Naive B cell (primary cell): ENCODE measurements around the gene HMX1. TPM values are rescaled to one million over a fixed set of nuclear protein-coding genes. Genes with fewer than 3 reads are reported as not detected.
A peak's percentile ranks its signal among the peaks of the same experiment; 100 is the strongest.

Experiments used
- ATAC-seq, 2 donors: fragments of 150-1000 bp; cut with Tn5 transposase; 2 replicates each; pipeline ENCODE4 v1.10.0; 2021; ENCODE audit warnings: low read depth in 2 of 2, mild to moderate bottlenecking in 2 of 2, moderate library complexity in 2 of 2
- DNase-seq: peaks from one replicate; pipeline ENCODE4 v3.0.0; 2022
- H3K27ac Mint-ChIP-seq, 6 donors: one replicate each; pipeline ENCODE4 v1.8.0; 2020 to 2022; ENCODE audit warnings: mild to moderate bottlenecking in 6 of 6, mixed read lengths in 6 of 6, moderate library complexity in 5 of 6, inconsistent platforms in 2 of 6
- H3K27me3 Mint-ChIP-seq, 3 donors: one replicate each; pipeline ENCODE4 v1.8.0; 2021 to 2022; ENCODE audit warnings: mixed read lengths in 3 of 3, mild to moderate bottlenecking in 1 of 3
- H3K36me3 Mint-ChIP-seq, 2 donors: one replicate each; pipeline ENCODE4 v1.8.0; 2020 to 2022; ENCODE audit warnings: mixed read lengths in 2 of 2, inconsistent platforms in 1 of 2, mild to moderate bottlenecking in 1 of 2
- H3K4me1 Mint-ChIP-seq, 3 donors: one replicate each; pipeline ENCODE4 v1.8.0; 2020 to 2022; ENCODE audit warnings: mixed read lengths in 3 of 3, inconsistent platforms in 1 of 3, mild to moderate bottlenecking in 1 of 3, moderate library complexity in 1 of 3
- H3K4me3 Mint-ChIP-seq, 8 donors: one replicate each; pipeline ENCODE4 v1.8.0; 2020 to 2022; ENCODE audit warnings: mild to moderate bottlenecking in 8 of 8, mixed read lengths in 8 of 8, moderate library complexity in 8 of 8, inconsistent platforms in 2 of 8
- H3K9me3 Mint-ChIP-seq, 7 donors: one replicate each; pipeline ENCODE4 v1.8.0; 2020 to 2022; ENCODE audit warnings: mixed read lengths in 7 of 7, mild to moderate bottlenecking in 5 of 7, inconsistent platforms in 2 of 7, moderate library complexity in 1 of 7
- polyA plus RNA-seq, 6 donors: library from polyadenylated mRNA; unstranded; fragments of 300-500 nt; fragmentation: Illumina TruSeq; gene quantifications; one replicate each; pipeline ENCODE4 v1.2.3, GENCODE V29; 2021; ENCODE audit warnings: low read depth in 6 of 6

Gene HMX1
- polyA plus RNA-seq, 6 donors from 2014 or later: not detected

GRCh38 chr4:8866828-8867623, 4.6 kb downstream of the HMX1 start:
- ATAC-seq (no peak), DNase-seq (no peak)
- H3K36me3 Mint-ChIP-seq: peaks cover 0 to 8% of the 10 kb centered on the region in 2 donors
- peaks cover 7 to 15% (median 7%) of the 10 kb centered on the region in 3 donors for H3K4me1 Mint-ChIP-seq
- H3K4me3 Mint-ChIP-seq: peak overlapping the region in 1 of 8 donors; percentile 78
- peaks cover 0 to 6% (median 0%) of the 10 kb centered on the region in 7 donors for H3K9me3 Mint-ChIP-seq
- peak overlapping the region in 1 of 6 donors; percentile 81 for H3K27ac Mint-ChIP-seq
- peaks cover 26 to 76% (median 70%) of the 10 kb centered on the region in 3 donors for H3K27me3 Mint-ChIP-seq

GRCh38 chr4:8866421-8866820, 5.2 kb downstream of the HMX1 start:
- Mint-ChIP-seq H3K4me1 (peaks cover 7 to 14% (median 7%) of the 10 kb centered on the region in 3 donors), H3K4me3 (no peak overlapping the region), H3K27ac (no peak overlapping the region), H3K27me3 (peaks cover 25 to 77% (median 70%) of the 10 kb centered on the region in 3 donors), H3K9me3 (peaks cover 0 to 6% (median 0%) of the 10 kb centered on the region in 7 donors), H3K36me3 (peaks cover 0 to 8% of the 10 kb centered on the region in 2 donors)
- DNase-seq (no peak), ATAC-seq (no peak)

GRCh38 chr4:8865681-8866310, 5.8 kb downstream of the HMX1 start:
- Mint-ChIP-seq H3K4me3 (no peak overlapping the region), H3K36me3 (peaks cover 0 to 8% of the 10 kb centered on the region in 2 donors), H3K9me3 (peaks cover 0 to 6% (median 0%) of the 10 kb centered on the region in 7 donors), H3K27ac (no peak overlapping the region), H3K27me3 (peaks cover 25 to 78% (median 67%) of the 10 kb centered on the region in 3 donors), H3K4me1 (peaks cover 7 to 14% (median 7%) of the 10 kb centered on the region in 3 donors)
- DNase-seq (no peak), ATAC-seq (no peak)

- Mint-ChIP-seq H3K9me3 (peaks cover 0 to 6% (median 0%) of the 10 kb centered on the region in 7 donors), H3K4me3 (peak overlapping the region in 1 of 8 donors; percentile 9), H3K4me1 (peaks cover 3 to 14% (median 7%) of the 10 kb centered on the region in 3 donors), H3K36me3 (peaks cover 0 to 4% of the 10 kb centered on the region in 2 donors), H3K27me3 (peaks cover 25 to 75% (median 61%) of the 10 kb centered on the region in 3 donors), H3K27ac (no peak overlapping the region)
- no peak for ATAC-seq
- DNase-seq: no peak
These were observed 6.5 kb downstream of the HMX1 start for GRCh38 chr4:8864912-8865680.

GRCh38 chr4:8863686-8864682, 7.7 kb downstream of the HMX1 start:
- Mint-ChIP-seq H3K27me3 (peaks cover 25 to 75% (median 59%) of the 10 kb centered on the region in 3 donors), H3K4me1 (peaks cover 3 to 14% (median 6%) of the 10 kb centered on the region in 3 donors), H3K9me3 (peaks cover 0 to 4% (median 0%) of the 10 kb centered on the region in 7 donors), H3K4me3 (peak overlapping the region in 1 of 8 donors; percentile 53), H3K36me3 (no peaks in the 10 kb centered on the region), H3K27ac (no peak overlapping the region)
- DNase-seq: no peak
- ATAC-seq: no peak

- H3K4me3 Mint-ChIP-seq: peak overlapping the region in 1 of 8 donors; percentile 47
- peaks cover 3 to 12% (median 3%) of the 10 kb centered on the region in 3 donors for H3K4me1 Mint-ChIP-seq
- ATAC-seq (no peak), DNase-seq (no peak)
- H3K27ac Mint-ChIP-seq: no peak overlapping the region
- no peaks in the 10 kb centered on the region for H3K36me3 Mint-ChIP-seq
- peaks cover 0 to 4% (median 0%) of the 10 kb centered on the region in 7 donors for H3K9me3 Mint-ChIP-seq
- H3K27me3 Mint-ChIP-seq: peaks cover 20 to 72% (median 51%) of the 10 kb centered on the region in 3 donors
These were observed 8.6 kb downstream of the HMX1 start for GRCh38 chr4:8862800-8863685.

- H3K4me1 Mint-ChIP-seq: peaks cover 3 to 12% (median 5%) of the 10 kb centered on the region in 3 donors
- peak overlapping the region in 1 of 8 donors; percentile 47 for H3K4me3 Mint-ChIP-seq
- ATAC-seq (no peak), DNase-seq (no peak)
- H3K36me3 Mint-ChIP-seq: no peaks in the 10 kb centered on the region
- H3K27me3 Mint-ChIP-seq: peaks cover 20 to 75% (median 55%) of the 10 kb centered on the region in 3 donors
- peak overlapping the region in 1 of 6 donors; percentile 67 for H3K27ac Mint-ChIP-seq
- H3K9me3 Mint-ChIP-seq: peaks cover 0 to 4% (median 0%) of the 10 kb centered on the region in 7 donors
These were observed 9.3 kb downstream of the HMX1 start for GRCh38 chr4:8862334-8862733.

GRCh38 chr4:8861576-8862295, 9.9 kb downstream of the HMX1 start:
- Mint-ChIP-seq H3K36me3 (no peaks in the 10 kb centered on the region), H3K4me3 (no peak overlapping the region), H3K9me3 (peaks cover 0 to 3% (median 0%) of the 10 kb centered on the region in 7 donors), H3K4me1 (peaks cover 1 to 12% (median 5%) of the 10 kb centered on the region in 3 donors), H3K27ac (peak overlapping the region in 1 of 6 donors; percentile 49), H3K27me3 (peaks cover 19 to 74% (median 53%) of the 10 kb centered on the region in 3 donors)
- DNase-seq (no peak), ATAC-seq (no peak)

GRCh38 chr4:8860892-8861575, 10.6 kb downstream of the HMX1 start:
- peak overlapping the region in 1 of 6 donors; percentile 49 for H3K27ac Mint-ChIP-seq
- no peak overlapping the region for H3K4me3 Mint-ChIP-seq
- DNase-seq (no peak), ATAC-seq (no peak)
- peaks cover 21 to 74% (median 53%) of the 10 kb centered on the region in 3 donors for H3K27me3 Mint-ChIP-seq
- peaks cover 4 to 17% (median 5%) of the 10 kb centered on the region in 3 donors for H3K4me1 Mint-ChIP-seq
- peaks cover 0 to 3% (median 0%) of the 10 kb centered on the region in 7 donors for H3K9me3 Mint-ChIP-seq
- H3K36me3 Mint-ChIP-seq: peaks cover 0 to 6% of the 10 kb centered on the region in 2 donors

GRCh38 chr4:8860096-8860891, 11.3 kb downstream of the HMX1 start:
- H3K36me3 Mint-ChIP-seq: peaks cover 0 to 12% of the 10 kb centered on the region in 2 donors
- H3K4me3 Mint-ChIP-seq: no peak overlapping the region
- peaks cover 0 to 4% (median 0%) of the 10 kb centered on the region in 7 donors for H3K9me3 Mint-ChIP-seq
- H3K4me1 Mint-ChIP-seq: peaks cover 5 to 18% (median 6%) of the 10 kb centered on the region in 3 donors
- H3K27ac Mint-ChIP-seq: no peak overlapping the region
- DNase-seq (no peak), ATAC-seq (no peak)
- peaks cover 27 to 74% (median 57%) of the 10 kb centered on the region in 3 donors for H3K27me3 Mint-ChIP-seq
